Myometrial cell (primary cell): Measurements from ENCODE around the gene CADM1. TPM values are rescaled to one million over a fixed set of nuclear protein-coding genes. Genes with fewer than 3 reads are reported as not detected.

Source experiments
- total RNA-seq: library from RNA; depleted of rRNA; stranded (reverse); fragments of >200 nt; gene quantifications from 2 replicates; pipeline ENCODE4 v1.2.3, GENCODE V29; 2015

CADM1 gene
- not detected in 2 replicates for total RNA-seq

GRCh38 chr11:115504276-115505158 lies at the start of gene CADM1:
TSS of gene CADM1 (minus strand) at chr11:115504415.

